Myocyte (in vitro differentiated cells): Measurements from ENCODE around the gene MDP1. TPM values are rescaled to one million over a fixed set of nuclear protein-coding genes. Genes with fewer than 3 reads are reported as not detected.

Experiments used
- DNase-seq: peaks from one replicate; pipeline ENCODE4 v3.0.0-alpha.2; 2012; ENCODE audit warnings: low read depth
- polyA plus RNA-seq: library from polyadenylated mRNA; unstranded; fragments of >200 nt; gene quantifications from one replicate; pipeline ENCODE4 v1.2.1, GENCODE V29; 2012; ENCODE audit warnings: missing spikeins
- total RNA-seq: library from RNA; depleted of rRNA; stranded (reverse); fragments of >200 nt; gene quantifications from 2 replicates; pipeline ENCODE4 v1.2.3, GENCODE V29; 2014

Gene MDP1
- total RNA-seq: 16.6 and 16.7 TPM in 2 replicates
- polyA plus RNA-seq: 30.6 TPM

- peak; percentile 93 for DNase-seq
These were observed at the start of gene MDP1 for GRCh38 chr14:24215495-24216344. MDP1 (minus strand) TSS chr14:24216066; CDS start chr14:24215955, 111 bp downstream.

- DNase-seq: no peak
These were observed 48.4 kb upstream of the MDP1 start for GRCh38 chr14:24264298-24264697.

GRCh38 chr14:24263848-24264247 is 48.0 kb upstream of the MDP1 start:
- no peak for DNase-seq

GRCh38 chr14:24262821-24263733 is 47.2 kb upstream of the MDP1 start, which contains the start of gene TGM1:
TGM1 (minus strand) TSS chr14:24263177; CDS start chr14:24262352, 825 bp downstream.
- DNase-seq: no peak

GRCh38 chr14:24261969-24262327 is 46.1 kb upstream of the MDP1 start:
- no peak for DNase-seq

GRCh38 chr14:24261256-24261968 is 45.5 kb upstream of the MDP1 start:
- DNase-seq: no peak

GRCh38 chr14:24260780-24261157 is 44.9 kb upstream of the MDP1 start:
- no peak for DNase-seq

- DNase-seq: no peak
These were observed 44.3 kb upstream of the MDP1 start for GRCh38 chr14:24260026-24260779.

- peak; percentile 67 for DNase-seq
These were observed 43.6 kb upstream of the MDP1 start for GRCh38 chr14:24259282-24260025.

- DNase-seq: no peak
These were observed 42.8 kb upstream of the MDP1 start for GRCh38 chr14:24258548-24259265.

- DNase-seq: no peak
These were observed 42.3 kb upstream of the MDP1 start for GRCh38 chr14:24258119-24258518.

GRCh38 chr14:24256960-24257359 is 41.1 kb upstream of the MDP1 start:
- no peak for DNase-seq

GRCh38 chr14:24255931-24256711 is 40.3 kb upstream of the MDP1 start:
- no peak for DNase-seq

GRCh38 chr14:24255438-24255837 is 39.6 kb upstream of the MDP1 start:
- DNase-seq: no peak

GRCh38 chr14:24254630-24255392 is 38.9 kb upstream of the MDP1 start:
- DNase-seq: no peak

GRCh38 chr14:24253936-24254335 is 38.1 kb upstream of the MDP1 start:
- DNase-seq: no peak

- DNase-seq: no peak
These were observed 36.6 kb upstream of the MDP1 start for GRCh38 chr14:24252289-24253124.
